Measurements from ENCODE around the gene SFT2D2.
"Not testable (repeated sequence)": the region's sequence is repeated elsewhere in the genome, so short reads cannot be mapped to it uniquely, and the experiment has no call there.

Gene SFT2D2

DNA sequence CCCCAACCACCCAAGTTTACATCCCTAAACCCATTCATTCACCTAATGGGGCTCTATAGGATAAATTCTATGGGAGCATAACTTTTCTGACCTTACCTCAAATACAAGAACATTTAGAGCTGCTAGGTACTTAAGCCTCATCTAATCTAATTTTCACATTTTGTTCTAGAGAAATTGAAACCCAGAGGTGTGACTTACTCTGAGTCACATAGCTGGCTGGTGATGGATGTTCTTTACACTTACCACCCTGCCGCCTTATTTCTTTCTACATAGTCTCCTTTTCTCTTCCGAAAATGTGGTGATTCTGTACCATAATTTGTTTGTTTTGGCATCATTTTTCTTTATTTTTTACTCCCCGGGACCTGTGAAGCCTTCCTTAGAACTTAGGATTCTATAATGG is 26.7 kb upstream of the SFT2D2 start:
- Histone ChIP-seq H3K4me3 (ENCODE audit: insufficient read depth, low read depth, low read length, poor library complexity, severe bottlenecking) (no peak overlapping the region), H3K27ac (ENCODE audit: insufficient read depth, low read length, poor library complexity, severe bottlenecking) (no peak overlapping the region), H3K36me3 (ENCODE audit: control insufficient read depth, insufficient read depth, low read length) (peaks cover 40% of the 10 kb centered on the region), H3K27me3 (replicated peaks; ENCODE audit: control insufficient read depth, insufficient read depth, low read length, poor library complexity, severe bottlenecking) (no peaks in the 10 kb centered on the region), H3K9me3 (ENCODE audit: control insufficient read depth, low read length) (no peaks in the 10 kb centered on the region), H3K4me1 (ENCODE audit: control insufficient read depth, insufficient read depth, low read length, poor library complexity, severe bottlenecking) (no peaks in the 10 kb centered on the region)
- no peak for DNase-seq

- Histone ChIP-seq H3K36me3 (ENCODE audit: control insufficient read depth, insufficient read depth, low read length) (peaks cover 17% of the 10 kb centered on the region), H3K9me3 (ENCODE audit: control insufficient read depth, low read length) (no peaks in the 10 kb centered on the region), H3K27me3 (replicated peaks; ENCODE audit: control insufficient read depth, insufficient read depth, low read length, poor library complexity, severe bottlenecking) (no peaks in the 10 kb centered on the region), H3K4me3 (ENCODE audit: insufficient read depth, low read depth, low read length, poor library complexity, severe bottlenecking) (no peak overlapping the region), H3K4me1 (ENCODE audit: control insufficient read depth, insufficient read depth, low read length, poor library complexity, severe bottlenecking) (no peaks in the 10 kb centered on the region), H3K27ac (ENCODE audit: insufficient read depth, low read length, poor library complexity, severe bottlenecking) (no peak overlapping the region)
- DNase-seq = no peak
Measured at GRCh38 chr1:168202941-168203654, 22.7 kb upstream of the SFT2D2 start.

DNA sequence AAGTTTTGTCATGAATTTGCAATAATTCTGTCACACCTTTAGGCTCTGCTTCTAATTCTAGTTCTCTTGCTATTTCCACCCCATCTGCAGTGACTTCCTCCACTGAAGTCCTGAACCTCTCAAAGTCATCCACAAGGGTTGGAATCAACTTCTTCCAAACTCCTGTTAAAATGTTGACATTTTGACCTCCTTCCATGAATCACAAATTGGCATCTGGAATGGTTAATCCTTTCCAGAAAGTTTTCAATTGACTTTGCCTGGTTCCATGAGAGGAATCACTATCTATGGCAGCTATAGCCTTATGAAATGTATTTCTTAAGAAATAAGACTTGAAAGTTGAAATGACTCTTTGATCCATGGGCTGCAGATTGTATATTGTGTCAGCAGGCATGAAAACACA is 19.7 kb upstream of the SFT2D2 start:
- no peak overlapping the region for H3K4me3 ChIP-seq (ENCODE audit: insufficient read depth, low read depth, low read length, poor library complexity, severe bottlenecking)
- peaks cover 2% of the 10 kb centered on the region for H3K9me3 ChIP-seq (ENCODE audit: control insufficient read depth, low read length)
- no peaks in the 10 kb centered on the region for H3K27me3 ChIP-seq (replicated peaks; ENCODE audit: control insufficient read depth, insufficient read depth, low read length, poor library complexity, severe bottlenecking)
- peaks cover 10% of the 10 kb centered on the region for H3K36me3 ChIP-seq (ENCODE audit: control insufficient read depth, insufficient read depth, low read length)
- no peak for DNase-seq
- no peaks in the 10 kb centered on the region for H3K4me1 ChIP-seq (ENCODE audit: control insufficient read depth, insufficient read depth, low read length, poor library complexity, severe bottlenecking)
- no peak overlapping the region for H3K27ac ChIP-seq (ENCODE audit: insufficient read depth, low read length, poor library complexity, severe bottlenecking)

- H3K27me3 ChIP-seq (replicated peaks; ENCODE audit: control insufficient read depth, insufficient read depth, low read length, poor library complexity, severe bottlenecking); H3K9me3 ChIP-seq (ENCODE audit: control insufficient read depth, low read length); H3K27ac ChIP-seq (ENCODE audit: insufficient read depth, low read length, poor library complexity, severe bottlenecking); H3K4me1 ChIP-seq (ENCODE audit: control insufficient read depth, insufficient read depth, low read length, poor library complexity, severe bottlenecking); DNase-seq; H3K36me3 ChIP-seq (ENCODE audit: control insufficient read depth, insufficient read depth, low read length); H3K4me3 ChIP-seq (ENCODE audit: insufficient read depth, low read depth, low read length, poor library complexity, severe bottlenecking): not testable (repeated sequence)
Measured at GRCh38 chr1:168207673-168208072, 18.1 kb upstream of the SFT2D2 start.

- Histone ChIP-seq H3K4me1 (ENCODE audit: control insufficient read depth, insufficient read depth, low read length, poor library complexity, severe bottlenecking) (no peaks in the 10 kb centered on the region), H3K27ac (ENCODE audit: insufficient read depth, low read length, poor library complexity, severe bottlenecking) (no peak overlapping the region), H3K27me3 (replicated peaks; ENCODE audit: control insufficient read depth, insufficient read depth, low read length, poor library complexity, severe bottlenecking) (no peaks in the 10 kb centered on the region), H3K4me3 (ENCODE audit: insufficient read depth, low read depth, low read length, poor library complexity, severe bottlenecking) (no peak overlapping the region), H3K36me3 (ENCODE audit: control insufficient read depth, insufficient read depth, low read length) (no peaks in the 10 kb centered on the region), H3K9me3 (ENCODE audit: control insufficient read depth, low read length) (peaks cover 4% of the 10 kb centered on the region)
- DNase-seq = no peak
Measured at GRCh38 chr1:168210312-168210711, 15.5 kb upstream of the SFT2D2 start.

GRCh38 chr1:168213349-168213748 is 12.5 kb upstream of the SFT2D2 start:
- H3K4me1 ChIP-seq (ENCODE audit: control insufficient read depth, insufficient read depth, low read length, poor library complexity, severe bottlenecking) = no peaks in the 10 kb centered on the region
- no peaks in the 10 kb centered on the region for H3K27me3 ChIP-seq (replicated peaks; ENCODE audit: control insufficient read depth, insufficient read depth, low read length, poor library complexity, severe bottlenecking)
- H3K9me3 ChIP-seq (ENCODE audit: control insufficient read depth, low read length) = peaks cover 4% of the 10 kb centered on the region
- H3K4me3 ChIP-seq (ENCODE audit: insufficient read depth, low read depth, low read length, poor library complexity, severe bottlenecking) = no peak overlapping the region
- H3K36me3 ChIP-seq (ENCODE audit: control insufficient read depth, insufficient read depth, low read length) = no peaks in the 10 kb centered on the region
- no peak overlapping the region for H3K27ac ChIP-seq (ENCODE audit: insufficient read depth, low read length, poor library complexity, severe bottlenecking)
- DNase-seq = no peak

DNA sequence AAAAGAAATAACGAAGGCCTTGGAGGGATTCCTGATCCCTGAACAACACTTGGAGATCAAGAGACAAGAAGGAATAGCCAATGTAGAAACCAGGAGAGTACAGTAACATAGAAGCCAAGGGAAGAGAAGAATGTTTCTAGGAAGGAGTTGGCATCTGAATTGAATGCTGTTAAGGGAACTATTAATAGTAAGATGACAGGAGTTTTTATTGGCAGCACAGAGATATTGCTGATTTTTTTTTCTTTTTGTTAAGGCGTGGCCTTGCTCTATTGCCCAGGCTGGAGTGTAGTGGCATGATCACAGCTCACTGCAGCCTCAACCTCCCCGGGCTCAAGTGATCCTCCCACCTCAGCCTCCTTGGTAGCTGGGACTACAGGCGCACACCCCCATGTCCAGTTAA is 9.6 kb upstream of the SFT2D2 start:
- H3K36me3 ChIP-seq (ENCODE audit: control insufficient read depth, insufficient read depth, low read length) = no peaks in the 10 kb centered on the region
- no peaks in the 10 kb centered on the region for H3K4me1 ChIP-seq (ENCODE audit: control insufficient read depth, insufficient read depth, low read length, poor library complexity, severe bottlenecking)
- no peak for DNase-seq
- H3K9me3 ChIP-seq (ENCODE audit: control insufficient read depth, low read length) = peaks cover 2% of the 10 kb centered on the region
- H3K4me3 ChIP-seq (ENCODE audit: insufficient read depth, low read depth, low read length, poor library complexity, severe bottlenecking) = no peak overlapping the region
- H3K27me3 ChIP-seq (replicated peaks; ENCODE audit: control insufficient read depth, insufficient read depth, low read length, poor library complexity, severe bottlenecking) = no peaks in the 10 kb centered on the region
- H3K27ac ChIP-seq (ENCODE audit: insufficient read depth, low read length, poor library complexity, severe bottlenecking) = no peak overlapping the region

- Histone ChIP-seq H3K4me3 (ENCODE audit: insufficient read depth, low read depth, low read length, poor library complexity, severe bottlenecking) (no peak overlapping the region), H3K4me1 (ENCODE audit: control insufficient read depth, insufficient read depth, low read length, poor library complexity, severe bottlenecking) (no peaks in the 10 kb centered on the region), H3K27me3 (replicated peaks; ENCODE audit: control insufficient read depth, insufficient read depth, low read length, poor library complexity, severe bottlenecking) (no peaks in the 10 kb centered on the region), H3K36me3 (ENCODE audit: control insufficient read depth, insufficient read depth, low read length) (no peaks in the 10 kb centered on the region), H3K9me3 (ENCODE audit: control insufficient read depth, low read length) (no peaks in the 10 kb centered on the region), H3K27ac (ENCODE audit: insufficient read depth, low read length, poor library complexity, severe bottlenecking) (no peak overlapping the region)
- no peak for DNase-seq
Measured at GRCh38 chr1:168217664-168218063, 8.1 kb upstream of the SFT2D2 start.

GRCh38 chr1:168218658-168219057 is 7.1 kb upstream of the SFT2D2 start:
- no peak overlapping the region for H3K4me3 ChIP-seq (ENCODE audit: insufficient read depth, low read depth, low read length, poor library complexity, severe bottlenecking)
- H3K4me1 ChIP-seq (ENCODE audit: control insufficient read depth, insufficient read depth, low read length, poor library complexity, severe bottlenecking) = no peaks in the 10 kb centered on the region
- no peak for DNase-seq
- no peaks in the 10 kb centered on the region for H3K27me3 ChIP-seq (replicated peaks; ENCODE audit: control insufficient read depth, insufficient read depth, low read length, poor library complexity, severe bottlenecking)
- H3K27ac ChIP-seq (ENCODE audit: insufficient read depth, low read length, poor library complexity, severe bottlenecking) = no peak overlapping the region
- H3K36me3 ChIP-seq (ENCODE audit: control insufficient read depth, insufficient read depth, low read length) = no peaks in the 10 kb centered on the region
- H3K9me3 ChIP-seq (ENCODE audit: control insufficient read depth, low read length) = no peaks in the 10 kb centered on the region

DNA sequence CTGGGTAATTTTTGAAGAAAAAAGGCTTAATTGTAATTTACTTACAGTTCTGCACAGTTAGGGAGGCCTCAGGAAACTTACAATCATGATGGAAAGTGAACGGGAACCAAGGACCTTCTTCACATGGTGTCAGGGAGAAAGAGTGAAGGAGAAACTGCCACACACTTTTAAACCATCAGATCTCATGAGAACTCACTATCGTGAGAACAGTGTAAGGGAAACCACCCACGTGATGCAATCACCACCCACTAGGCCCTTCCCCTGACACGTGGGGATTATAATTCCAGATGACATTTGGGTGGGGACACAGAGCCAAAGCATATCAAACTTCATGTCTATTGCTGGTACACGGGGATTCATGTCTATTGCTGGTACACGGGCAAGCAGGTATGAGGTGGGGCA is 5.3 kb upstream of the SFT2D2 start:
- no peak for DNase-seq
- Histone ChIP-seq H3K4me3 (ENCODE audit: insufficient read depth, low read depth, low read length, poor library complexity, severe bottlenecking) (no peak overlapping the region), H3K4me1 (ENCODE audit: control insufficient read depth, insufficient read depth, low read length, poor library complexity, severe bottlenecking) (no peaks in the 10 kb centered on the region), H3K27ac (ENCODE audit: insufficient read depth, low read length, poor library complexity, severe bottlenecking) (no peak overlapping the region), H3K9me3 (ENCODE audit: control insufficient read depth, low read length) (no peaks in the 10 kb centered on the region), H3K36me3 (ENCODE audit: control insufficient read depth, insufficient read depth, low read length) (no peaks in the 10 kb centered on the region), H3K27me3 (replicated peaks; ENCODE audit: control insufficient read depth, insufficient read depth, low read length, poor library complexity, severe bottlenecking) (no peaks in the 10 kb centered on the region)

All from effector memory CD4-positive, alpha-beta T cell (primary cell).